ENCODE results near the gene TBC1D8.

Gene TBC1D8

GRCh38 chr2:100974712-100975520 lies 176.3 kb downstream of the TBC1D8 start:
- no peak for DNase-seq

GRCh38 chr2:100972452-100972851 lies 178.7 kb downstream of the TBC1D8 start:
- DNase-seq: no peak

GRCh38 chr2:100971221-100971620 lies 180.0 kb downstream of the TBC1D8 start:
- no peak for DNase-seq

- DNase-seq: no peak
These were observed 181.2 kb downstream of the TBC1D8 start for GRCh38 chr2:100969998-100970397.

- DNase-seq: no peak
These were observed 182.7 kb downstream of the TBC1D8 start for GRCh38 chr2:100968146-100969145.

- DNase-seq: no peak
These were observed 183.5 kb downstream of the TBC1D8 start for GRCh38 chr2:100967716-100968115.

- no peak for DNase-seq
These were observed 185.6 kb downstream of the TBC1D8 start for GRCh38 chr2:100965596-100965995.

GRCh38 chr2:100964681-100965169 lies 186.5 kb downstream of the TBC1D8 start:
- no peak for DNase-seq

GRCh38 chr2:100964222-100964621 lies 187.0 kb downstream of the TBC1D8 start:
- no peak for DNase-seq

- no peak for DNase-seq
These were observed 188.2 kb downstream of the TBC1D8 start for GRCh38 chr2:100963026-100963375.

GRCh38 chr2:100962366-100963025 lies 188.7 kb downstream of the TBC1D8 start:
- DNase-seq: no peak

- DNase-seq: no peak
These were observed 190.5 kb downstream of the TBC1D8 start for GRCh38 chr2:100960688-100961087.

- no peak for DNase-seq
These were observed 191.8 kb downstream of the TBC1D8 start for GRCh38 chr2:100959225-100959880.

- DNase-seq: no peak
These were observed 193.1 kb downstream of the TBC1D8 start for GRCh38 chr2:100957996-100958653.
